Common myeloid progenitor, CD34-positive (primary cell): ENCODE measurements around the gene GRID1.

Experiments
- CTCF ChIA-PET: fragments of 350-600 bp; sonication (Branson Sonifier 250); formaldehyde crosslinking; loops from one replicate; lab custom pipeline; 2021; ENCODE audit warnings: antibody characterized with exemption; lab: Charles Lee
- POLR2A ChIA-PET: fragments of 350-600 bp; sonication (Branson Sonifier 250); formaldehyde crosslinking; loops from one replicate; lab custom pipeline; 2021; ENCODE audit warnings: antibody characterized with exemption; lab: Charles Lee
- DNase-seq, 3 donors: peaks; one replicate each; pipeline versions ENCODE4 v3.0.0 to v3.0.0-alpha.2; 2013
- H3K27ac ChIP-seq, 2 experiments: 1 replicate in 1 of 2; 2 replicates in 1 of 2; pipeline ENCODE4 v1.7.0; 2013; ENCODE audit warnings: inconsistent platforms in 2 of 2, low read length in 2 of 2, mild to moderate bottlenecking in 2 of 2, low read depth in 1 of 2, moderate library complexity in 1 of 2; ENCODE audit not compliant: severe bottlenecking in 2 of 2, insufficient read depth in 1 of 2, poor library complexity in 1 of 2
- H3K27me3 ChIP-seq, 5 experiments: replicated peaks in 2 of 5; 1 replicate in 3 of 5; 2 replicates in 2 of 5; pipeline versions ENCODE4 v1.6.1 to v1.7.0; 2013; ENCODE audit warnings: low read length in 4 of 5, mild to moderate bottlenecking in 2 of 5, moderate library complexity in 2 of 5, inconsistent platforms in 1 of 5; ENCODE audit not compliant: insufficient read depth in 5 of 5, control insufficient read depth in 4 of 5
- H3K36me3 ChIP-seq, 4 experiments: 1 replicate in 2 of 4; 2 replicates in 2 of 4; pipeline versions ENCODE4 v1.6.1 to v1.7.0; 2013; ENCODE audit warnings: low read length in 3 of 4, control low read depth in 1 of 4, mild to moderate bottlenecking in 1 of 4; ENCODE audit not compliant: control insufficient read depth in 4 of 4, insufficient read depth in 4 of 4
- H3K4me1 ChIP-seq, 4 experiments: 1 replicate in 3 of 4; 2 replicates in 1 of 4; pipeline versions ENCODE4 v1.6.1 to v1.7.1; 2013; ENCODE audit warnings: low read length in 3 of 4, mild to moderate bottlenecking in 3 of 4, control low read depth in 1 of 4, inconsistent platforms in 1 of 4, moderate library complexity in 1 of 4; ENCODE audit not compliant: control insufficient read depth in 4 of 4, insufficient read depth in 4 of 4; ENCODE audit errors: control extremely low read depth in 1 of 4
- H3K4me3 ChIP-seq, 7 experiments: 1 replicate in 4 of 7; 2 replicates in 3 of 7; pipeline versions ENCODE4 v1.5.1 to v1.7.0; 2013; ENCODE audit warnings: mild to moderate bottlenecking in 7 of 7, low read length in 6 of 7, moderate library complexity in 6 of 7, inconsistent platforms in 2 of 7, low read depth in 2 of 7, control low read depth in 1 of 7; ENCODE audit not compliant: insufficient read depth in 4 of 7, control insufficient read depth in 1 of 7; ENCODE audit errors: extremely low read depth in 1 of 7
- H3K9me3 ChIP-seq, 5 experiments: 1 replicate in 4 of 5; 2 replicates in 1 of 5; pipeline versions ENCODE4 v1.6.1 to v1.7.1; 2013; ENCODE audit warnings: low read length in 4 of 5, mild to moderate bottlenecking in 2 of 5, inconsistent platforms in 1 of 5, low read depth in 1 of 5, moderate library complexity in 1 of 5; ENCODE audit not compliant: control insufficient read depth in 4 of 5, insufficient read depth in 2 of 5; ENCODE audit errors: control extremely low read depth in 1 of 5
- WGBS: methylation state at CpG from one replicate; pipeline ENCODE4 v1.1.5; 2013; ENCODE audit not compliant: insufficient coverage; 5-methylcytosine and 5-hydroxymethylcytosine counted together

GRID1 gene

DNA sequence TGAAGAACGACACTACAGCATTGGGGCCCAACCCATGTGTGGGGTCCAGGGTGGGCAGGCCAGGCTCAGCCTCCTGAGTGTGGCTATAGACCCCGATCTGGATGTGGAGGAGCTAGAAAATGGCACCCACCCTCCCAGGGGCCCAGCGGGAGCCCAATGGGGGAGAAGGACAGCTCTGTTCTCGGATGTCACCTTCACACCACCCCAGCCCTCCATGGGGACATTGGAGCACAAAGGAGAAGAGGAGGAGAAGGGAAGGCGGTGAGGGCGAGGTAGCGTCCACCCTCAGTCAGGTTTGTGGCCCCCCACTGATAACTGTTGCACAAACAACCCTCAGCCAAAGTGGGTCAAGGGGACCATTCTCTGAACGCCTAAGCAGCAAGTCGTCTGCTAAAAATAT is 509.3 kb downstream of the GRID1 start:
- POLR2A ChIA-PET = no interaction called here

GRCh38 chr10:85851934-85852333 is 514.7 kb downstream of the GRID1 start:
- ChIA-PET CTCF (no interaction called here), POLR2A (no interaction called here)
- no peak overlapping the region for H3K27ac ChIP-seq
- no peak for DNase-seq
- no peaks in the 10 kb centered on the region for H3K27me3 ChIP-seq
- peaks cover 0 to 12% (median 3%) of the 10 kb centered on the region in 5 experiments for H3K9me3 ChIP-seq
- H3K4me3 ChIP-seq = no peak overlapping the region
- no peaks in the 10 kb centered on the region for H3K36me3 ChIP-seq
- WGBS = 94% methylated on average over 4 of the region's 6 CpGs
- no peaks in the 10 kb centered on the region for H3K4me1 ChIP-seq

More for the DNA sequence above, 509.3 kb downstream of the GRID1 start:
- peaks cover 0 to 3% (median 2%) of the 10 kb centered on the region in 5 experiments for H3K9me3 ChIP-seq
- no peak for DNase-seq
- peaks cover 0 to 1% (median under 1%) of the 10 kb centered on the region in 4 experiments for H3K4me1 ChIP-seq
- WGBS = 98% methylated on average over 4 of the region's 9 CpGs
- no peak overlapping the region for H3K27ac ChIP-seq
- H3K4me3 ChIP-seq = no peak overlapping the region
- no peaks in the 10 kb centered on the region for H3K27me3 ChIP-seq
- CTCF ChIA-PET = no interaction called here
- no peaks in the 10 kb centered on the region for H3K36me3 ChIP-seq

- Histone ChIP-seq H3K27me3 (no peaks in the 10 kb centered on the region), H3K27ac (no peak overlapping the region), H3K9me3 (peaks cover 0 to 12% (median 3%) of the 10 kb centered on the region in 5 experiments), H3K4me1 (no peaks in the 10 kb centered on the region), H3K4me3 (no peak overlapping the region), H3K36me3 (no peaks in the 10 kb centered on the region)
- ChIA-PET CTCF (no interaction called here), POLR2A (no interaction called here)
- no peak for DNase-seq
- WGBS = 100% methylated on average over 2 of the region's 2 CpGs
Observed at GRCh38 chr10:85851325-85851724, 515.3 kb downstream of the GRID1 start.

GRCh38 chr10:85850736-85851135 is 515.9 kb downstream of the GRID1 start:
- no peaks in the 10 kb centered on the region for H3K4me1 ChIP-seq
- no peak overlapping the region for H3K4me3 ChIP-seq
- no peaks in the 10 kb centered on the region for H3K36me3 ChIP-seq
- peaks cover 0 to 12% (median 3%) of the 10 kb centered on the region in 5 experiments for H3K9me3 ChIP-seq
- WGBS = 92% methylated on average over 3 of the region's 3 CpGs
- CTCF ChIA-PET = no interaction called here
- H3K27me3 ChIP-seq = no peaks in the 10 kb centered on the region
- DNase-seq = no peak
- POLR2A ChIA-PET = interaction anchor here (0.6 kb wide), 1 partner anchor 40 kb away, joined by 3 read pairs; no protein-coding TSS in a partner anchor
- no peak overlapping the region for H3K27ac ChIP-seq

DNA sequence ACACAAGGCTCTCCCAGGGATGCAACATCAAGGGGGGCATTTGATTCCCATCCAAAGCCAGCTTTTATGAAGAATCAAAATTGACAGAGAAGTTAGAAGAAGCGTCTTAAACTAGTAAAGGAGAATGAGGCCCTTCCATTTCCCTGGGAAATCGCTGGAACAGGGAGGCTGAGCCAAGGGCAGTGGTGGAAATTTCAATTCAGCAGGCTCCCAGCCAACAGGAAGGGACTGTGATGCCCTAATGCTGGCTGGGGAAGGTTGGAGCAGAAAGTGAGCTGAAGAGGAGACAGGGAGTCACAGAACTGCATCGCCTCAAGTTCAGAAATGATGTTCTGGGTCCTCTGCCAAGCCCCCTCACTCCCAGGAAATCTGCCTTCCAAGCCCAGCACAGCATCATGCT is 517.3 kb downstream of the GRID1 start:
- DNase-seq = no peak
- Histone ChIP-seq H3K27me3 (no peaks in the 10 kb centered on the region), H3K27ac (no peak overlapping the region), H3K4me1 (no peaks in the 10 kb centered on the region), H3K4me3 (no peak overlapping the region), H3K9me3 (peaks cover 0 to 12% (median 3%) of the 10 kb centered on the region in 5 experiments), H3K36me3 (no peaks in the 10 kb centered on the region)
- ChIA-PET POLR2A (no interaction called here), CTCF (interaction anchor here (1.2 kb wide), 1 partner anchor 10 kb away, joined by 3 read pairs; no protein-coding TSS in a partner anchor)
- 93% methylated on average over 3 of the region's 3 CpGs for WGBS

- CTCF ChIA-PET = interaction anchor here (1.2 kb wide), 1 partner anchor 9 kb away, joined by 3 read pairs; no protein-coding TSS in a partner anchor
- POLR2A ChIA-PET = no interaction called here
- Histone ChIP-seq H3K27ac (no peak overlapping the region), H3K4me3 (no peak overlapping the region), H3K9me3 (peaks cover 0 to 12% (median 3%) of the 10 kb centered on the region in 5 experiments), H3K4me1 (no peaks in the 10 kb centered on the region), H3K36me3 (no peaks in the 10 kb centered on the region), H3K27me3 (no peaks in the 10 kb centered on the region)
- WGBS = 86% methylated on average over 3 of the region's 4 CpGs
- DNase-seq = no peak
Observed at GRCh38 chr10:85848756-85849155, 517.8 kb downstream of the GRID1 start.

GRCh38 chr10:85847085-85847484 is 519.5 kb downstream of the GRID1 start:
- H3K4me1 ChIP-seq = no peaks in the 10 kb centered on the region
- H3K27ac ChIP-seq = no peak overlapping the region
- DNase-seq = no peak
- H3K36me3 ChIP-seq = no peaks in the 10 kb centered on the region
- POLR2A ChIA-PET = no interaction called here
- CTCF ChIA-PET = no interaction called here
- H3K27me3 ChIP-seq = no peaks in the 10 kb centered on the region
- peaks cover 0 to 10% (median 0%) of the 10 kb centered on the region in 5 experiments for H3K9me3 ChIP-seq
- H3K4me3 ChIP-seq = no peak overlapping the region
